ENCODE measurements around the gene LST1.

DNA sequence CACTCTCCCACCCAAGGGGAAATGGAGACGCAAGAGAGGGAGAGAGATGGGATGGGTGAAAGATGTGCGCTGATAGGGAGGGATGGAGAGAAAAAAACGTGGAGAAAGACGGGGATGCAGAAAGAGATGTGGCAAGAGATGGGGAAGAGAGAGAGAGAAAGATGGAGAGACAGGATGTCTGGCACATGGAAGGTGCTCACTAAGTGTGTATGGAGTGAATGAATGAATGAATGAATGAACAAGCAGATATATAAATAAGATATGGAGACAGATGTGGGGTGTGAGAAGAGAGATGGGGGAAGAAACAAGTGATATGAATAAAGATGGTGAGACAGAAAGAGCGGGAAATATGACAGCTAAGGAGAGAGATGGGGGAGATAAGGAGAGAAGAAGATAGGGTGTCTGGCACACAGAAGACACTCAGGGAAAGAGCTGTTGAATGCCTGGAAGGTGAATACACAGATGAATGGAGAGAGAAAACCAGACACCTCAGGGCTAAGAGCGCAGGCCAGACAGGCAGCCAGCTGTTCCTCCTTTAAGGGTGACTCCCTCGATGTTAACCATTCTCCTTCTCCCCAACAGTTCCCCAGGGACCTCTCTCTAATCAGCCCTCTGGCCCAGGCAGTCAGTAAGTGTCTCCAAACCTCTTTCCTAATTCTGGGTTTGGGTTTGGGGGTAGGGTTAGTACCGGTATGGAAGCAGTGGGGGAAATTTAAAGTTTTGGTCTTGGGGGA, 10.0 kb upstream of the LST1 start:
- no peak for TF ChIP-seq POLR2A (IDR thresholded peaks at IDR 0.05; ENCODE audit: low read length)
- TF ChIP-seq GATA1 (IDR thresholded peaks at IDR 0.05; ENCODE audit: low read depth, low read length), result no peak

Data from erythroblast (primary cell).